AG09319 (cell line): ENCODE data around the gene TCIRG1.

Experiments used
- DNase-seq: peaks from one replicate; pipeline ENCODE4 v3.0.0-alpha.2; 2010; ENCODE audit warnings: low read depth; ENCODE audit errors: extremely low read depth
- CTCF ChIP-seq: IDR thresholded peaks from 2 replicates; pipeline ENCODE4 v1.5.1; 2011; ENCODE audit warnings: low read depth, mild to moderate bottlenecking, inconsistent platforms, low read length, moderate library complexity

Gene TCIRG1

GRCh38 chr11:68027667-68028066 is 11.2 kb upstream of the TCIRG1 start:
- no peak for DNase-seq
- no peak for TF ChIP-seq CTCF

GRCh38 chr11:68028802-68029545 is 9.9 kb upstream of the TCIRG1 start:
- TF ChIP-seq CTCF: no peak
- no peak for DNase-seq

GRCh38 chr11:68030318-68031143 is 8.3 kb upstream of the TCIRG1 start, which contains the start of gene NDUFS8:
Gene NDUFS8 (plus strand): TSS chr11:68030681. CDS start chr11:68032152, 1,471 bp downstream.
- peak; percentile 97 for DNase-seq
- no peak for TF ChIP-seq CTCF

GRCh38 chr11:68031144-68031464 is 7.7 kb upstream of the TCIRG1 start:
- no peak for TF ChIP-seq CTCF
- no peak for DNase-seq

GRCh38 chr11:68032003-68032402 is 6.8 kb upstream of the TCIRG1 start:
- no peak for TF ChIP-seq CTCF
- no peak for DNase-seq

GRCh38 chr11:68032997-68033707 is 5.7 kb upstream of the TCIRG1 start:
- no peak for TF ChIP-seq CTCF
- no peak for DNase-seq

- no peak for DNase-seq
- no peak for TF ChIP-seq CTCF
Observed at GRCh38 chr11:68033708-68034045, 5.1 kb upstream of the TCIRG1 start.
